GM12878 (cell line): ENCODE results near the gene NECAB2. TPM values are rescaled to one million over a fixed set of nuclear protein-coding genes. Genes with fewer than 3 reads are reported as not detected.

Experiments
- ATAC-seq: fragments of 200-7000 bp; cut with Tn5 transposase; 3 replicates; pipeline ENCODE4 v1.9.1; 2020; ENCODE audit warnings: mild to moderate bottlenecking, moderate library complexity
- BruUV-seq: library from RNA; stranded (reverse); fragments of 400-500 nt; replicated peaks from 2 replicates; lab custom pipeline; 2021; lab: Mats Ljungman, UMichigan
- CTCF ChIA-PET: fragments of 300-600 bp; sonication (Branson Sonifier 250); formaldehyde crosslinking; extraction: SDS; loops from one replicate; lab custom pipeline; 2021; ENCODE audit warnings: inconsistent platforms; lab: Yijun Ruan, JAX
- POLR2A ChIA-PET: fragments of 350-600 bp; formaldehyde crosslinking; extraction: SDS; loops from one replicate; lab custom pipeline; 2021; ENCODE audit warnings: inconsistent platforms; lab: Charles Lee
- RAD21 ChIA-PET: fragments of 300-600 bp; sonication (Branson Sonifier 250); formaldehyde crosslinking; loops from one replicate; lab custom pipeline; 2023; ENCODE audit warnings: antibody characterized with exemption; ENCODE audit not compliant: unreplicated experiment; lab: Charles Lee
- SMC1A ChIA-PET: fragments of 300-600 bp; sonication (Branson Sonifier 250); formaldehyde crosslinking; loops from one replicate; lab custom pipeline; 2023; ENCODE audit not compliant: unreplicated experiment, uncharacterized antibody; lab: Charles Lee
- DNase-seq: peaks from one replicate; pipeline ENCODE4 v3.0.0-alpha.2; 2011; ENCODE audit warnings: low read depth, low spot score
- FAIRE-seq: peaks from 3 replicates; lab custom pipeline; 2011; peaks lifted over from hg19 to GRCh38; lab: Jason Lieb, UNC
- H2AFZ ChIP-seq: 2 replicates; pipeline ENCODE4 v1.6.0; 2011; ENCODE audit warnings: low read depth, low read length, control low read depth; ENCODE audit not compliant: control insufficient read depth
- H3K27ac ChIP-seq: 2 replicates; pipeline ENCODE4 v1.5.1; 2011; ENCODE audit warnings: control low read depth; ENCODE audit not compliant: control insufficient read depth, insufficient read depth
- H3K27me3 ChIP-seq, 2 experiments: replicated peaks in 1 of 2; 2 replicates each; pipeline versions ENCODE4 v1.6.0 to v1.6.1; 2011; ENCODE audit warnings: low read length in 1 of 2; ENCODE audit not compliant: control insufficient read depth in 2 of 2, insufficient read depth in 2 of 2
- H3K36me3 ChIP-seq, 2 experiments: 2 replicates each; pipeline ENCODE4 v1.5.1; 2011; ENCODE audit warnings: low read length in 1 of 2; ENCODE audit not compliant: control insufficient read depth in 2 of 2, insufficient read depth in 2 of 2
- H3K4me1 ChIP-seq: 2 replicates; pipeline ENCODE4 v1.6.1; 2011; ENCODE audit warnings: mild to moderate bottlenecking, low read length, moderate library complexity, mixed read lengths; ENCODE audit not compliant: control insufficient read depth, insufficient read depth
- H3K4me2 ChIP-seq: 2 replicates; pipeline ENCODE4 v1.6.0; 2011; ENCODE audit warnings: control low read depth; ENCODE audit not compliant: control insufficient read depth, insufficient read depth
- H3K4me3 ChIP-seq: fragments of 200-600 bp; sonication (generic); 2 replicates; pipeline ENCODE4 v1.5.1; 2016
- H3K79me2 ChIP-seq: 2 replicates; pipeline ENCODE4 v1.6.0; 2011; ENCODE audit warnings: low read length; ENCODE audit not compliant: control insufficient read depth, insufficient read depth
- H3K9ac ChIP-seq: 2 replicates; pipeline ENCODE4 v1.8.0; 2011; ENCODE audit warnings: low read length, control low read depth, mixed read lengths; ENCODE audit not compliant: control insufficient read depth, insufficient read depth
- H3K9me3 ChIP-seq: replicated peaks from 3 replicates; pipeline ENCODE4 v1.5.1; 2011; ENCODE audit warnings: mild to moderate bottlenecking, low read length; ENCODE audit not compliant: control insufficient read depth, insufficient read depth
- H4K20me1 ChIP-seq: 2 replicates; pipeline ENCODE4 v1.6.0; 2011; ENCODE audit not compliant: control insufficient read depth, insufficient read depth
- NRF1 ChIP-seq: conservative IDR thresholded peaks from 2 replicates; pipeline ENCODE4 v1.6.1; 2011; ENCODE audit warnings: mild to moderate bottlenecking, low read depth, low read length, improper control_type of control experiment
- POLR2AphosphoS2 ChIP-seq: IDR thresholded peaks from 2 replicates; pipeline ENCODE4 v1.6.1; 2011; ENCODE audit warnings: low read depth, mild to moderate bottlenecking, low read length, improper control_type of control experiment, moderate library complexity
- WGBS: methylation state at CpG from one replicate; pipeline ENCODE4 v1.1.6; 2016; ENCODE audit warnings: low lambda C conversion rate; ENCODE audit not compliant: insufficient replicate concordance, insufficient coverage; ENCODE audit errors: missing lambda C conversion rate; 5-methylcytosine and 5-hydroxymethylcytosine counted together
- in situ Hi-C: fragments of 300-500 bp; cut with MboI; formaldehyde crosslinking; loops from 9 replicates; pipeline ENCODE4 v1.14.3; 2018; ENCODE audit warnings: mixed read lengths
- intact Hi-C: fragments of 100-400 bp; cut with micrococcal nuclease; formaldehyde crosslinking; loops from one replicate; pipeline ENCODE4 v1.14.2; 2022; ENCODE audit not compliant: unreplicated experiment
- polyA plus RNA-seq, 11 experiments: library from polyadenylated mRNA; depleted of rRNA in 4 of 11; unstranded in 6 of 11; stranded (reverse) in 5 of 11; fragments of >200 nt; fragmentation: Nextera tagmentation in 4 of 11; fragmentation: Illumina TruSeq in 1 of 11; extraction: Ambion mirVana in 4 of 11; extraction: Trizol in 1 of 11; gene quantifications; 1 replicate in 1 of 11; 2 replicates in 10 of 11; pipeline versions ENCODE4 v1.2.1 to v1.2.3, GENCODE V29; 2011 to 2016; ENCODE audit warnings: inconsistent platforms in 2 of 11, missing spikeins in 2 of 11, low read depth in 1 of 11
- total RNA-seq, 4 experiments: library from RNA; depleted of rRNA in 3 of 4; stranded (reverse); fragments of >200 nt in 3 of 4; fragmentation: Illumina TruSeq in 1 of 4; extraction: Trizol in 1 of 4; gene quantifications; 2 replicates each; pipeline versions ENCODE4 v1.2.1 to v1.2.3, GENCODE V29; 2013 to 2021
- TF ChIP-seq, protein P1 (sequence below): IDR thresholded peaks from 2 replicates; pipeline ENCODE4 v1.6.1; 2011; ENCODE audit warnings: low read depth, mild to moderate bottlenecking, low read length, moderate library complexity, borderline replicate concordance; ENCODE audit errors: extremely low read depth

Gene NECAB2
- total and polyA plus RNA-seq, 10 of the 15 experiments (the other 5 are each of a cell fraction or from before 2014, with no cell fraction given): not detected

DNA sequence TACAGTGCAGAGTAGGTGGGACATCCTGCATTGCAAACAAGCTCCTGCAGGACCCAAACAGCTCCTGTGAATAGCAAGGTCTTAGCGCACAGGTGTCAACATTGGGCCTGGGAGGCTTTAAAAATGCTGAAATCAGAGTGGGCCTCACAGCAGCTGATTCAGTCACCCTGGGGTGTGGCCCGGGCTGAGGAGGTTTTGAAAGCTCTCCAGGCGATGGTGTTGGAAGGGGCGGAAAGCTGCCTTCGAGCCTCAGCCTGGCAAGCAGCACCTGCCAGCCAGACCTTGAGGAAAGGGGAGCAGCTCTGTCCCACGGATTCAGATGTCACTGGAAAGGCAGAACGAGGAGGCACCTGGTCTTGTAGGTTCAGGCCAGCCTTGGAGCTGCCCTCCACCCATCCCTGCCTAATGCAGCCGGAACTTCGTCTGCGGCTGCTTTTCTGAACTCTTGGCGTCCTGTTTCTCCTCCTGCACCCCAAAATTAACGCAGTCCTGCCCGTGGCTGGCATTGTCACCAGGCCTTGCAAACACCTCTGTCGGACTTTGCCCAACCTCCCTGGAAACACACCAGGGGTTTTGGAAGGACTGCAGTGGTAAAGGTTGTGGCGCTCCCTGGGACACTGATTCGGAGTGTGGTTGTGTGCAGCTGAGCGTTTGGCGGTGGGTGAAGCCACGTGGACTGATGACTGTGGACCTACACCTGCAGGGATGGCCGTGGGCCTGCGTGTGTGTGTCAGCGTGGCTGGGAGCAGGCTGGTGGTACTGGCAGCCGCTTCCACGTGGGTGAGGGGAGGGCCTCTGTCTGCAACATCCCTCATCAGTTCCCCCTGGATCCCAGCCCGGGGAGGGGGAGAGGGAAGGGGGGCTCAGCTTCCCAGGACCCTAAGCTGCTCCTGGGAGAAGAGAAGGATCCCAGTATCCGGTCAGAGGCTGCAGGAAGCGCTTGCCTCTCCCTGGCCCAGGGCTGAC, 3.4 kb downstream of the NECAB2 start:
- Histone ChIP-seq H3K27ac (no peak overlapping the region), H3K4me3 (no peak overlapping the region), H4K20me1 (no peaks in the 10 kb centered on the region), H3K4me2 (no peak overlapping the region), H3K36me3 (no peaks in the 10 kb centered on the region), H3K9me3 (no peaks in the 10 kb centered on the region), H3K4me1 (no peaks in the 10 kb centered on the region), H2AFZ (no peak overlapping the region), H3K79me2 (no peaks in the 10 kb centered on the region), H3K27me3 (no peaks in the 10 kb centered on the region), H3K9ac (no peak overlapping the region)
- POLR2A ChIA-PET: no interaction called here
- SMC1A ChIA-PET: no interaction called here
- FAIRE-seq: no peak
- intact Hi-C loops (no loop called here), in situ Hi-C loops (no loop called here)
- TF ChIP-seq, protein P1, sequence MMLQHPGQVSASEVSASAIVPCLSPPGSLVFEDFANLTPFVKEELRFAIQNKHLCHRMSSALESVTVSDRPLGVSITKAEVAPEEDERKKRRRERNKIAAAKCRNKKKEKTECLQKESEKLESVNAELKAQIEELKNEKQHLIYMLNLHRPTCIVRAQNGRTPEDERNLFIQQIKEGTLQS: no peak
- no peak for TF ChIP-seq POLR2AphosphoS2
- TF ChIP-seq NRF1: no peak
- no peak for ATAC-seq
- no peak for DNase-seq
- WGBS: 42% methylated on average over 27 of the region's 27 CpGs
- CTCF ChIA-PET: interaction anchor here (0.6 to 1.8 kb wide), 3 partner anchors 94 to 754 kb away, joined by 3 to 6 read pairs (median 3); no protein-coding TSS in a partner anchor
- RAD21 ChIA-PET: no interaction called here
- no TSS peak for BruUV-seq
